GM23338 (cell line): ENCODE data around the gene GDPD2.

Source experiments
- CTCF ChIP-seq, 2 experiments: fragments of 200-600 bp in 1 of 2; sonication (generic) in 1 of 2; conservative IDR thresholded peaks; 2 replicates each; pipeline versions ENCODE4 v1.5.1 to v1.6.1; 2016 to 2017; ENCODE audit warnings: antibody characterized with exemption in 2 of 2, low read depth in 2 of 2, mild to moderate bottlenecking in 2 of 2, moderate library complexity in 1 of 2
- EZH2 ChIP-seq: fragments of 200-600 bp; sonication (generic); IDR thresholded peaks from one replicate; pipeline ENCODE4 v1.8.0; 2017; ENCODE audit warnings: antibody characterized with exemption, mild to moderate bottlenecking, low read depth; ENCODE audit not compliant: unreplicated experiment
- POLR2AphosphoS5 ChIP-seq: IDR thresholded peaks from 2 replicates; pipeline ENCODE4 v1.6.1; 2016; ENCODE audit warnings: antibody characterized with exemption, low read depth
- REST ChIP-seq: IDR thresholded peaks from one replicate; pipeline ENCODE4 v1.6.1; 2018; ENCODE audit warnings: antibody characterized with exemption; ENCODE audit not compliant: unreplicated experiment
- ZNF114 ChIP-seq: fragments of 250-450 bp; sonication (Bioruptor Pico); IDR thresholded peaks from 2 replicates; pipeline ENCODE4 v1.5.0; 2020; ENCODE audit warnings: mild to moderate bottlenecking, moderate library complexity
- ZNF331 ChIP-seq: fragments of 250-450 bp; sonication (Bioruptor Pico); IDR thresholded peaks from 2 replicates; pipeline ENCODE4 v1.5.0; 2020; ENCODE audit warnings: low read depth, mild to moderate bottlenecking, moderate library complexity

GRCh38 chrX:70426286-70427278, 3.5 kb downstream of the GDPD2 start:
- TF ChIP-seq CTCF (conservative IDR thresholded peaks at IDR 0.05; ENCODE audit: low read depth in 2 of 2) (no peak), EZH2 (no peak), ZNF331 (CRISPR knock-in tag) (no peak), REST (no peak), POLR2AphosphoS5 (no peak), ZNF114 (no peak)
